ENCODE measurements around the gene CREG1.

- TF ChIP-seq, protein P1, sequence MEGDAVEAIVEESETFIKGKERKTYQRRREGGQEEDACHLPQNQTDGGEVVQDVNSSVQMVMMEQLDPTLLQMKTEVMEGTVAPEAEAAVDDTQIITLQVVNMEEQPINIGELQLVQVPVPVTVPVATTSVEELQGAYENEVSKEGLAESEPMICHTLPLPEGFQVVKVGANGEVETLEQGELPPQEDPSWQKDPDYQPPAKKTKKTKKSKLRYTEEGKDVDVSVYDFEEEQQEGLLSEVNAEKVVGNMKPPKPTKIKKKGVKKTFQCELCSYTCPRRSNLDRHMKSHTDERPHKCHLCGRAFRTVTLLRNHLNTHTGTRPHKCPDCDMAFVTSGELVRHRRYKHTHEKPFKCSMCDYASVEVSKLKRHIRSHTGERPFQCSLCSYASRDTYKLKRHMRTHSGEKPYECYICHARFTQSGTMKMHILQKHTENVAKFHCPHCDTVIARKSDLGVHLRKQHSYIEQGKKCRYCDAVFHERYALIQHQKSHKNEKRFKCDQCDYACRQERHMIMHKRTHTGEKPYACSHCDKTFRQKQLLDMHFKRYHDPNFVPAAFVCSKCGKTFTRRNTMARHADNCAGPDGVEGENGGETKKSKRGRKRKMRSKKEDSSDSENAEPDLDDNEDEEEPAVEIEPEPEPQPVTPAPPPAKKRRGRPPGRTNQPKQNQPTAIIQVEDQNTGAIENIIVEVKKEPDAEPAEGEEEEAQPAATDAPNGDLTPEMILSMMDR (conservative IDR thresholded peaks at IDR 0.05; ENCODE audit: low read depth, low read length): peak; percentile 49
- no peak for TF ChIP-seq EZH2 (IDR thresholded peaks at IDR 0.05; ENCODE audit: borderline replicate concordance, low read depth, low read length, poor library complexity, severe bottlenecking)
These were observed 46.5 kb upstream of the CREG1 start for GRCh38 chr1:167599957-167600581.

All from A673 (cell line).